ENCODE results near the gene FHAD1. TPM values are rescaled to one million over a fixed set of nuclear protein-coding genes. Genes with fewer than 3 reads are reported as not detected.

FHAD1 gene
- total and polyA plus RNA-seq, 9 of the 15 experiments (the other 6 are each of a cell fraction or from before 2014, with no cell fraction given), result 0.32 to 2.1 (median 1.5) TPM; not detected in 1

- intact Hi-C loops (cut with micrococcal nuclease), result loop anchor here (1.0 to 5.0 kb wide), 5 partner anchors 41 to 417 kb away; no protein-coding TSS in a partner anchor
- ATAC-seq, result peak; percentile 9; the same call in 1 of the 3 replicates
- DNase-seq (ENCODE audit: extremely low read depth in 1 of 4, low spot score in 3 of 4), result peak in 2 of 4 experiments; percentile 33 to 43
- Histone ChIP-seq H3K9me1 (ENCODE audit: control insufficient read depth, insufficient read depth, low read length) (no peaks in the 10 kb centered on the region), H3K36me3 (ENCODE audit: control insufficient read depth, insufficient read depth, low read length) (no peaks in the 10 kb centered on the region), H3K4me1 (replicated peaks in 1 of 2; ENCODE audit: control insufficient read depth in 2 of 2, insufficient read depth in 2 of 2, low read length in 2 of 2) (peaks cover 29 to 35% of the 10 kb centered on the region in 2 experiments), H2AFZ (ENCODE audit: low read depth, low read length) (peak overlapping the region; percentile 73), H3K9ac (ENCODE audit: insufficient read depth in 1 of 2, low read depth in 2 of 2, low read length in 2 of 2) (no peak overlapping the region), H3K27me3 (ENCODE audit: control insufficient read depth in 2 of 2, insufficient read depth in 2 of 2, low read length in 2 of 2) (no peaks in the 10 kb centered on the region; a peak in 2 of 5 replicates), H3K9me3 (replicated peaks; ENCODE audit: control insufficient read depth, insufficient read depth, low read depth, low read length) (0 out of 2 replicates have a peak, but pooled peaks cover 3% of the 10 kb centered on the region), H4K20me1 (replicated peaks; ENCODE audit: control insufficient read depth, insufficient read depth, low read length) (0 out of 2 replicates have a peak, but pooled peaks cover 7% of the 10 kb centered on the region), H3K79me2 (ENCODE audit: control insufficient read depth, insufficient read depth, low read length) (no peaks in the 10 kb centered on the region), H3K27ac (ENCODE audit: extremely low read depth, low read depth, low read length) (no peak overlapping the region), H3K4me3 (no peak overlapping the region), H3K4me2 (ENCODE audit: insufficient read depth, low read length) (peak overlapping the region; percentile 77)
- in situ Hi-C loops (cut with MboI), result no loop called here
- ChIA-PET POLR2A (interaction anchor here (0.6 to 1.9 kb wide), 8 partner anchors 11 to 99 kb away, joined by 3 to 5 read pairs (median 4); no protein-coding TSS in a partner anchor), CTCF (ENCODE audit: low intra/inter-chr PET ratio) (interaction anchor here (1.2 to 3.4 kb wide), 4 partner anchors 40 to 177 kb away, joined by 3 to 46 read pairs (median 8); no protein-coding TSS in a partner anchor)
- no peak for FAIRE-seq
- 14% methylated on average over 24 of the region's 24 CpGs for WGBS (ENCODE audit: insufficient coverage, low coverage, missing lambda C conversion rate)
- BruUV-seq (replicated peaks), result no TSS peak
- TF ChIP-seq ZNF644 (tag; IDR thresholded peaks at IDR 0.05; ENCODE audit: low read depth) (no peak), BCOR (IDR thresholded peaks at IDR 0.05) (0 out of 2 replicates have a peak, but pooled peaks have one; percentile 29), YY1 (IDR thresholded peaks at IDR 0.05; ENCODE audit: borderline replicate concordance in 1 of 3, control insufficient read depth in 1 of 3, extremely low read depth in 1 of 3, insufficient read depth in 3 of 3, insufficient read length in 1 of 3, insufficient replicate concordance in 2 of 3, low read depth in 1 of 3, low read length in 2 of 3) (no peak), MAZ (CRISPR knock-in tag; conservative IDR thresholded peaks at IDR 0.05 in 1 of 2, IDR thresholded peaks at IDR 0.05 in 1 of 2) (no peak), RBBP5 (IDR thresholded peaks at IDR 0.05; ENCODE audit: borderline replicate concordance, insufficient read depth, low read length, poor library complexity, severe bottlenecking) (peak; percentile 23), ZBTB11 (CRISPR knock-in tag; IDR thresholded peaks at IDR 0.05) (no peak), HMGN3 (IDR thresholded peaks at IDR 0.05; ENCODE audit: borderline replicate concordance, extremely low read depth, insufficient read length, low read depth, low read length) (no peak), CREM (IDR thresholded peaks at IDR 0.05; ENCODE audit: low read depth) (0 out of 2 replicates have a peak, but pooled peaks have one; percentile 5), ESRRA (IDR thresholded peaks at IDR 0.05; ENCODE audit: borderline replicate concordance, low read depth) (peak; percentile 87), TCF3 (CRISPR knock-in tag; IDR thresholded peaks at IDR 0.05) (peak; percentile 23; the same call in 1 of the 2 replicates), CBFA2T3 (IDR thresholded peaks at IDR 0.05) (peak; percentile 23; the same call in 1 of the 2 replicates), KDM2B (CRISPR knock-in tag; IDR thresholded peaks at IDR 0.05) (no peak), TAL1 (IDR thresholded peaks at IDR 0.05) (no peak)
- TF ChIP-seq, protein P1, sequence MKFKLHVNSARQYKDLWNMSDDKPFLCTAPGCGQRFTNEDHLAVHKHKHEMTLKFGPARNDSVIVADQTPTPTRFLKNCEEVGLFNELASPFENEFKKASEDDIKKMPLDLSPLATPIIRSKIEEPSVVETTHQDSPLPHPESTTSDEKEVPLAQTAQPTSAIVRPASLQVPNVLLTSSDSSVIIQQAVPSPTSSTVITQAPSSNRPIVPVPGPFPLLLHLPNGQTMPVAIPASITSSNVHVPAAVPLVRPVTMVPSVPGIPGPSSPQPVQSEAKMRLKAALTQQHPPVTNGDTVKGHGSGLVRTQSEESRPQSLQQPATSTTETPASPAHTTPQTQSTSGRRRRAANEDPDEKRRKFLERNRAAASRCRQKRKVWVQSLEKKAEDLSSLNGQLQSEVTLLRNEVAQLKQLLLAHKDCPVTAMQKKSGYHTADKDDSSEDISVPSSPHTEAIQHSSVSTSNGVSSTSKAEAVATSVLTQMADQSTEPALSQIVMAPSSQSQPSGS (CRISPR knock-in tag; IDR thresholded peaks at IDR 0.05), result no peak
Observed at GRCh38 chr1:15323989-15324868, 77.2 kb downstream of the FHAD1 start.

Measured in K562 (cell line).